ENCODE results near the gene ATG7.

GRCh38 chr3:11285471-11285870 lies 13.3 kb downstream of the ATG7 start:
- no peak for TF ChIP-seq CTCF (IDR thresholded peaks at IDR 0.05 in 2 of 3, conservative IDR thresholded peaks at IDR 0.05 in 1 of 3; ENCODE audit: control insufficient read depth in 2 of 3, extremely low read depth in 1 of 3, insufficient read depth in 1 of 3, low read depth in 3 of 3, low read length in 3 of 3)
- TF ChIP-seq TAF1 (IDR thresholded peaks at IDR 0.05; ENCODE audit: borderline replicate concordance, low read depth, low read length): no peak
- no peak for TF ChIP-seq POLR2A (IDR thresholded peaks at IDR 0.05; ENCODE audit: low read depth, low read length)
- TF ChIP-seq BCL11A (IDR thresholded peaks at IDR 0.05; ENCODE audit: low read depth, low read length): no peak
- TF ChIP-seq KAT2A (conservative IDR thresholded peaks at IDR 0.05; ENCODE audit: control insufficient read depth, low read depth, low read length): no peak
- TF ChIP-seq YY1 (IDR thresholded peaks at IDR 0.05; ENCODE audit: low read depth, low read length): no peak
- TF ChIP-seq CUX1 (IDR thresholded peaks at IDR 0.05; ENCODE audit: insufficient replicate concordance, low read depth, low read length): no peak
- no peak for TF ChIP-seq ZNF274 (IDR thresholded peaks at IDR 0.05; ENCODE audit: insufficient read depth, insufficient read length)
- no peak for TF ChIP-seq MYC (IDR thresholded peaks at IDR 0.05; ENCODE audit: insufficient read depth, insufficient read length, insufficient replicate concordance, low read length, severe bottlenecking)
- TF ChIP-seq EP300 (IDR thresholded peaks at IDR 0.05; ENCODE audit: borderline replicate concordance in 1 of 2, control insufficient read depth in 1 of 2, low read depth in 2 of 2, low read length in 2 of 2): no peak
- TF ChIP-seq MXI1 (IDR thresholded peaks at IDR 0.05; ENCODE audit: low read depth, low read length): no peak
- TF ChIP-seq EED (IDR thresholded peaks at IDR 0.05; ENCODE audit: low read depth): no peak
